GM18508 (cell line): Measurements from ENCODE around the gene NUCKS1.
A peak's percentile ranks its signal among the peaks of the same experiment; 100 is the strongest.

ENCODE experiments used
- ATAC-seq: cut with Tn5 transposase; IDR thresholded peaks from one replicate; pipeline ENCODE4 v1.9.1; 2021; ENCODE audit warnings: moderate number of reproducible peaks; ENCODE audit not compliant: insufficient read depth, unreplicated experiment

Gene NUCKS1

GRCh38 chr1:205772607-205773032 is 22.6 kb upstream of the NUCKS1 start:
- no peak for ATAC-seq

DNA sequence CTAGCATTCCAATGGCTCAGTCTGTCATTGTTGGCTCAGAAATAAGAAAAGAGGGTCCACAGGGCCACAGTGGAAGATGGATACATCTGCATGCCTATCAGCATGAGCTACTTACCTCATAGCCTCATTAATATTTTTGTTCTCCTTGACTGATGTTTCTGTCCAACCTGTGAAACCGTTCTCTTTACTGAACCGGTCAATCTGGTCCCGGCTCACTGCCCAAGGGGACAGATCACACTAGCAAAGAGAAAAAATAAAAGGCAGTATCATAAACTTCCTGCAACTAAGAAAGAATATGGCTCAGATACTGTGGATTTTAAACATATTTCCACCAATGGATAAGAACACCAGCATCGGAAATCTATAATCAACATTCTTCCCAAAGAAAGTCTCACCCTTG is 20.6 kb upstream of the NUCKS1 start:
- ATAC-seq = no peak

- ATAC-seq = no peak
These were observed 19.8 kb upstream of the NUCKS1 start for GRCh38 chr1:205769641-205770365.

DNA sequence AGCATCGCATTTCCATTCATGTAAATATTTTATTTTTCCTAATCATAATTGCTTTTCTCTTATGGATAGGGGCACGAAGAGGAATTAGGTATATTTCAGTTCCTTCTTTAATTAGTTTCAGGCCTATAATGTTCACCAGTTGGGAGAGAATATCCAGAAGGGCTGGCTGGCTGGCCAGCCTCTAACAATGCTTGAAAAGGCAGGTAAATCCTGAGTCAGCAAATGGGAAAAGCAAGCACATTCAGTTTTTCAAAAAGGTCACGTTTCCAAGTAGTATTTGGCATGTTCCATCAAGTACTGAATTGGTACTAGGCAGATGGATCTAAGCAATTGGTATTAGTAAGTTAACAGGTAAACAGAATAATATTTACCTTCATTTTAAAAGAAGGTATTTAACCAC is 17.3 kb upstream of the NUCKS1 start:
- no peak for ATAC-seq

DNA sequence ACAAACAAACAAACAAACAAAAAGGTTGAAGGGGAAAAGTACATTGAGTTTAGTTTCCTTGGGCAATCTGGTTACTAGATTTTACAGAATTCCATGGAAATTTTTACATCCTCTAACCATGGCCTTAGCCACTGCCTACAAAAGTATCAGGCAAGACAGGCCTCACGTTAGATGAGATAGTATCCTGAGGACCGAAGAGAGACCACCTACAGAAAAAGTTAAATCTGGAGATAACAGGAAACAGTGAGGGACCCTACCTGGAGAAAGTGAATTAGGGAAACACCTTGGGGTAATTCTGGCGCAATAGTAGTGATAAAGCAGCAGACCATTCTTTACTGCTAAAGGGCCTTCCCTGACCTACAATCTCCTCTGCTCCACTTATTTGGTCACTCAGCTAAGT is 16.6 kb upstream of the NUCKS1 start:
- no peak for ATAC-seq

- ATAC-seq = no peak
These were observed 16.1 kb upstream of the NUCKS1 start for GRCh38 chr1:205766038-205766437.

- ATAC-seq = no peak
These were observed 14.6 kb upstream of the NUCKS1 start for GRCh38 chr1:205764578-205764977.

DNA sequence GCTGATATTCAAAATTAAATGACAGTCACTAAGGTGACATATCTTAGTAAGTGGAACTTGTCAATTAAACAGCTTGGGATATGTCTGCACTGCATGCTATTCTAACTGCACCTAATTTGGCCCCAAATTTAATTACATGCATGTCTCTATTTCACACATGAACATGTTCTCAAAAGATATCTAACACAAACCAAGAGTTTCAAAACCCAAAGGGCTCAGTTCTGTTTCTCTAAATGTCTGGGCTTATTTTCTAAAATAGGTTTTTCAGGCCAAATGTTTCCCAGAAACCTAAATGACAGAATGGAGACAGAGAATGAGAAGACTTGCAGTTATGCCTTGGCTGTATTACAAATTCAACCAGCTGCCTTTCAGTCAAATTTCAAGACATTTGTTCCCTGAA is 14.0 kb upstream of the NUCKS1 start:
- no peak for ATAC-seq

DNA sequence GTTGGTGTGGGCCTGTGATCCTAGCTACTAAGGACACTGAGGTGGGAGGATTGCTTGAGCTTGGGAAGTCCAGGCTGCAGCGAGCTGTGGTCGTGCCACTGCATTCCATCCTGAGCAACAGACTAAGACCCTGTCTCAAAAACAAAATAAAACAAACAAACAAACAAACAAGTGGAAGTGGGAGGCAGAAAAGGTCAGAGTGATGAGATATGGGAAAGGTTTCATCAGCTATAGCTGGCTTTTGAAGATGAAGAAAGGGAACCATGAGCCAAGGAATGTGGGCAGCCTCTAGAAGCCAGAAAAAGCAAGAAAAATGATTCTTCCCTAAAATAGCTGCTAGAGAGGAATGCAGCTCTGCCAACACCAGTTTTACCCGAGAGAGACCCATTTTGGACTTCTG is 10.6 kb upstream of the NUCKS1 start:
- ATAC-seq = no peak

- ATAC-seq = no peak
These were observed 6.6 kb upstream of the NUCKS1 start for GRCh38 chr1:205756552-205756951.

GRCh38 chr1:205754857-205755256 is 4.9 kb upstream of the NUCKS1 start:
- no peak for ATAC-seq

DNA sequence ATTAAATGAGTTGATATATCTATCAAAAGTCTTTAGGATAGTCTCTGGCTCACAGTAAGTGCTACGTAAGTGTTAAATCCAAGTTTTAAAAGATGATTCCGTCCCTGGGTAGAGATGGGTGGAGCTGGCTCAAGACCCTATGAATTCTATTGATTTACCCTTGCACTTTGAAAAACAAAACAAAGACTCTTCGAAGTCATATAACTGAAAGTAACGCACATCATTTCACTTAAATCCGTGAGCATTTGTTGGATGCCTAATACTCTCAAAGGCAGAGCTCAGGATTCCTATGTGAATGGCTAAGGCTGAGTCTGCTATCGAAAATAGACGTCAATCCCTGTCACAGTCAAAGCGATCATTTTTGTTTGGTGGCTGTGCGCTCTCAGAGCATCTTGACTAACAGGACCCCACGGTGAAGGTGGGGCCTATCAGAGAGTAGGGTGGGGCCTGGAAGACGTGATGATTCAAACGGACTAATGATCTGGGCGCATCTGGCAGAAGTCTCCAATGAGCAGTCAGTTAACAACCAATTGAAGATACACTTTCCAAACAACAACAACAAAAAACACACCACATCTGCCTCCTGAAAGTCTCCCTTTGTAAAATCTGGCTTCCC is 1.2 kb upstream of the NUCKS1 start:
- no peak for ATAC-seq

DNA sequence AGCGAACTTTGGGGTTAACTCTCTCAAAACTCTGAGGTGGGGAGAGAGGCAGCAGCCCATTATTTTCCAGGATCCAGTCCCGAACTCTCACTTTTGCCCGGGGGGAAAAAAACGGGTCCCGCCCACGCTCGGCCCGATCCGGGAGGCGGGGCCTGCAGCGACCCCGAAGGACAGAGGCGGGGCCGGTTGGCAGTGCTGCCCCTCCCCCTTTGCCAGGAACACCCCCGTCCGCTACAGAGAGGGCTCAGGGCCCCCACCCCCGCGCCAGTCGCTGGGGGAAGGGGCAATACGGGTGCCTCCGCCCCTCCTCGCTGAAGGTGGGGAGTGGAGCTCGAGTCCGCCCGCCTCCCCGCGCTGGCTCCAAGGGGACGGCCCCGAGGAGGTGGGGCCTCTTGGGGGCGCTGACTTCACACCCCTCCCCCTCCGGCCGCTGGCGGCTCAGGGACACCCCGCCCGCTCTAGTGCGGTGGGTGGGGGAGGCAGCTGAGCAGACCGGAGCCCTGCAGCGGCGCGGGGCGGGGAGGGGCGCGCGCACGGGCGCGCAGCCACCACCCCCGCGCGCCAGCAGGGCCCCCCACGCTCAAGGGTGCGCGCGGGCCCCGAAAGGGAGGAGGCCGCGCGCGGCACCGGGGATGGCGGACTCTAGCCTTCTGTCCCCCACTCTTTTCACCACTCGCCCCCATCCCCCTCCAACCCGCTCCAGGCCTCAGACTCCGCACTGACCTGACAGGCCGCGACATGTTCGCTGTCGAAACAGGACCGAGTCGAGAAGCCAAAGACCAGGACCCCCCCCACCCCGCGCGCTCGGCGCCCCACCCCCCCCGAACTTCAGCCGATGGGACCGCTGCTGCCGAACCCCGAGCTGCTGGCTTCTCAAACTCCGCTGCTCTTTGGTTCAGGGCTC is 496 bp downstream of the NUCKS1 start:
- ATAC-seq = peak; percentile 30

GRCh38 chr1:205748403-205749233 is 1.4 kb downstream of the NUCKS1 start:
- ATAC-seq = peak; percentile 11

- ATAC-seq = no peak
These were observed 3.1 kb downstream of the NUCKS1 start for GRCh38 chr1:205746757-205747412.

GRCh38 chr1:205744403-205744802 is 5.6 kb downstream of the NUCKS1 start:
- ATAC-seq = no peak

GRCh38 chr1:205743977-205744376 is 6.0 kb downstream of the NUCKS1 start:
- ATAC-seq = no peak

DNA sequence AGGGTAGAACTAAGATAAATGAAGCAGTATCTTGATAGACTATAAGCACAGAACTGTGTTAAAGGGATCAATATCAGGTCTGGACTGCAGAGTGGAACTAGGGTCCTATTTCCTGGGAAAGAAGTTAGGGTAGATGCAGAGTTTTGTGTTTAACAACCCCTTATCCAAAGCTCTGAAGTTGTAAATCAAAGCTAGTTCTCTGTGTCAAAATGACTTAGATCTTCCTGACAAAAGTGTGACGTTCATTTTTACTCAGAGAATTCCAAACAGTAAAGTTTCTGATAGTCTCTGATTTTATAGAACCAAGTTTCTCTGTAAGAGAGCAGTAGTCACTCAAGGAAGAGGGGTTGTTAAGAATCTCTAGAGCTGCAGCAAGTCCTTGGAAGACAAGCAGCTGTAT is 8.3 kb downstream of the NUCKS1 start:
- no peak for ATAC-seq

DNA sequence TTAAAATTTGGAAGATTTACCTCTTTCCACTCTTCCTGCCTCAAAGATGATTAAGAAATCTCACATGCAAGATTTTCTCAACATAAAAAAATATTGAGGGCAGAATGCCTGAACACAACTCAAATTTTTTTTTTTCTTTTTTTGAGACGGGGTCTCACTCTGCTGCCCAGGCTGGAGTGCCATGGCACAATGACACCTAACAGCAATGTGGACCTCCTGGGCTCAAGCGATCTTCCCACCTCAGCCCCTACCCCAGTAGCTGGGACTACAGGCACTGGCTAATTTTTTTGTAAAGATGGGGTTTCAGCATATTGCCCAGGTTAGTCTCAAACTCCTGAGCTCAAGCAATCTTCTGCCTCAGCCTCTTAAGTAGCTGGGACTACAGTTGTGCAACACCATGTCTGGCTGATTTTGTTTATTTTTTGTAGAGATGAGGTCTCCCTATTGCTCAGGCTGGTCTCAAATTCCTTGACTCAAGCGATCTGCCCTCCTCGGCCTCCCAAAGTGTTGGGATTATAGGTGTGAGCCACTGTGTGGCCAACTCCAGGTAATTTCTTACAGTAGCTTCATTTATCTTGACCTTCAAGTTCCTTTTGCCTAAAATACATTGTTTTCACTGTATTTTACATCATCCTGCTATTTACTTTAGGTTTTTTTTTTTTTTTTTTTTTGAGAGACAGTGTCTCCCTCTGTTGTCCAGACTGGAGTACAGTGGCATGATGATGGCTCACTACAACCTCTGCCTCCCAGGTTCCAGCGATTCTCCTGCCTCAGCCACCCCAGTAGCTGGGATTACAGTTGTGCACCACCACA is 10.4 kb downstream of the NUCKS1 start:
- ATAC-seq = no peak
